Measurements from ENCODE around the gene ACTL7B. TPM values are rescaled to one million over a fixed set of nuclear protein-coding genes. Genes with fewer than 3 reads are reported as not detected.

The ACTL7B gene
- total and polyA plus RNA-seq, 2 of the 8 experiments (the other 6 are each of a cell fraction or from before 2014, with no cell fraction given) = not detected

DNA sequence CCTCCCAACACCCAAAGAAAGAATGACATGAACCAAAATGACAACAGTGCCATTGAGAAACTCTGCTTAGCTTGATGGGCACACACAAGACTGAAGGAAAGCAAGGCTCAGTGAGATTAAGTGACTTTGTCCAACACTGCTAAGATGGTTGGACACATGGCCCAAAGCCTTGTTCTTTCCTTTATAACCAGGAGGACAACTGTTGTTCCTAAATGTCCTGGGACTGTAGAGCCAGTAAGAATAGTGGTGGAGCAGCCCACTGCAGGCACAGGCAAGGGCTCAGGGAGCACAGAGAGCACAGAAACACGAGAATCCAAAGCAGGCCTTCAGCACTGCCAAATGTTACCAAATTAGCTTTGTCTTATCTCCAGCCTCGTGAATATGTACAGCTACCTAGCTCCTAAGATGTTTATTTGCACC is 10.2 kb upstream of the ACTL7B start:
- Histone ChIP-seq H3K4me2 (ENCODE audit: insufficient read depth in 1 of 2, low read depth in 2 of 2, low read length in 2 of 2) (no peak overlapping the region), H3K18ac (ENCODE audit: extremely low read depth, low read length) (no peak overlapping the region), H2BK120ac (replicated peaks; ENCODE audit: low read depth, low read length) (no peak overlapping the region), H2BK15ac (ENCODE audit: low read length) (no peak overlapping the region), H4K20me1 (replicated peaks in 1 of 2; ENCODE audit: control insufficient read depth in 1 of 2, insufficient read depth in 2 of 2, low read length in 2 of 2) (no peaks in the 10 kb centered on the region), H3K4me1 (replicated peaks in 1 of 4; ENCODE audit: control insufficient read depth in 3 of 4, insufficient read depth in 4 of 4, low read length in 3 of 4) (no peaks in the 10 kb centered on the region), H3K56ac (replicated peaks; ENCODE audit: insufficient read length, low read depth, low read length) (no peak overlapping the region), H3K23me2 (ENCODE audit: low read depth, low read length) (no peaks in the 10 kb centered on the region), H3K23ac (ENCODE audit: insufficient read length) (no peak overlapping the region), H2AFZ (ENCODE audit: low read length) (no peak overlapping the region), H4K8ac (ENCODE audit: extremely low read depth, insufficient read depth, low read length) (no peak overlapping the region), H2BK20ac (ENCODE audit: low read length) (no peak overlapping the region), H3K4ac (replicated peaks; ENCODE audit: insufficient read length, low read depth, low read length) (no peak overlapping the region), H3K9ac (replicated peaks in 1 of 4; ENCODE audit: extremely low read depth in 1 of 4, low read depth in 3 of 4, low read length in 3 of 4) (no peak overlapping the region), H3K27me3 (replicated peaks in 1 of 4; ENCODE audit: control insufficient read depth in 3 of 4, extremely low read depth in 1 of 4, insufficient read depth in 3 of 4, low read length in 3 of 4) (no peaks in the 10 kb centered on the region), H4K91ac (replicated peaks; ENCODE audit: insufficient read length, low read length) (no peak overlapping the region), H2BK5ac (ENCODE audit: low read depth, low read length) (no peak overlapping the region), H3K9me3 (ENCODE audit: insufficient read depth in 2 of 2, low read depth in 1 of 2, low read length in 1 of 2) (0 out of 4 replicates have a peak, but pooled peaks cover 0 to under 1% of the 10 kb centered on the region in 2 experiments), H3K79me1 (ENCODE audit: low read depth, low read length) (no peaks in the 10 kb centered on the region), H3K36me3 (ENCODE audit: control insufficient read depth in 2 of 4, insufficient read depth in 4 of 4, low read length in 3 of 4) (peaks cover 0 to 12% (median 5%) of the 10 kb centered on the region in 4 experiments; a peak in 3 of 8 replicates), H2AK5ac (ENCODE audit: low read depth, low read length) (no peak overlapping the region), H3K14ac (ENCODE audit: insufficient read length) (no peak overlapping the region), H3K79me2 (ENCODE audit: control insufficient read depth in 1 of 2, insufficient read depth in 2 of 2, low read length in 2 of 2) (no peaks in the 10 kb centered on the region), H3K4me3 (ENCODE audit: extremely low read depth in 1 of 4, insufficient read depth in 2 of 4, low read depth in 3 of 4, low read length in 4 of 4) (no peak overlapping the region), H3K27ac (ENCODE audit: low read depth, low read length) (no peak overlapping the region), H4K5ac (ENCODE audit: insufficient read length, low read depth, low read length) (no peak overlapping the region), H2BK12ac (ENCODE audit: low read depth, low read length) (no peak overlapping the region)
- no peak for DNase-seq (ENCODE audit: low read depth in 1 of 2, low spot score in 2 of 2)
- 87% methylated on average over 2 of the region's 2 CpGs; no CpG with 5 or more reads in 1 of the 2 experiments for WGBS, 2 experiments (ENCODE audit: extremely low coverage in 1 of 2, insufficient coverage in 1 of 2, insufficient read length in 1 of 2, insufficient replicate concordance in 2 of 2, low coverage in 1 of 2, low lambda C conversion rate in 2 of 2, missing lambda C conversion rate in 1 of 2)
- ChIA-PET POLR2A (ENCODE audit: partially characterized antibody) (no interaction called here), CTCF (ENCODE audit: partially characterized antibody) (interaction anchor here (0.8 to 1.6 kb wide), 4 partner anchors 10 to 16 kb away, joined by 3 to 4 read pairs (median 3); no protein-coding TSS in a partner anchor)
- no peak for FAIRE-seq
- TF ChIP-seq TBP (IDR thresholded peaks at IDR 0.05; ENCODE audit: low read depth, low read length) (no peak), SRF (IDR thresholded peaks at IDR 0.05; ENCODE audit: low read depth, low read length) (no peak), CBX8 (IDR thresholded peaks at IDR 0.05; ENCODE audit: borderline replicate concordance, low read depth, low read length) (no peak), CREB1 (IDR thresholded peaks at IDR 0.05) (no peak), ASH2L (IDR thresholded peaks at IDR 0.05; ENCODE audit: low read length) (no peak), TCF12 (IDR thresholded peaks at IDR 0.05; ENCODE audit: low read depth, low read length) (no peak), KDM4A (IDR thresholded peaks at IDR 0.05; ENCODE audit: low read depth, low read length, severe bottlenecking) (no peak), SIRT6 (IDR thresholded peaks at IDR 0.05; ENCODE audit: low read length) (no peak), BCL11A (IDR thresholded peaks at IDR 0.05; ENCODE audit: low read depth in 2 of 2, low read length in 2 of 2) (no peak), EP300 (IDR thresholded peaks at IDR 0.05; ENCODE audit: borderline replicate concordance in 1 of 2, low read depth in 2 of 2, low read length in 2 of 2) (no peak), CBX5 (IDR thresholded peaks at IDR 0.05; ENCODE audit: low read depth, low read length) (no peak)
- TF ChIP-seq, protein P1, sequence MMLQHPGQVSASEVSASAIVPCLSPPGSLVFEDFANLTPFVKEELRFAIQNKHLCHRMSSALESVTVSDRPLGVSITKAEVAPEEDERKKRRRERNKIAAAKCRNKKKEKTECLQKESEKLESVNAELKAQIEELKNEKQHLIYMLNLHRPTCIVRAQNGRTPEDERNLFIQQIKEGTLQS (IDR thresholded peaks at IDR 0.05; ENCODE audit: insufficient read depth, low read depth, low read length) = no peak
- TF ChIP-seq, protein P2, sequence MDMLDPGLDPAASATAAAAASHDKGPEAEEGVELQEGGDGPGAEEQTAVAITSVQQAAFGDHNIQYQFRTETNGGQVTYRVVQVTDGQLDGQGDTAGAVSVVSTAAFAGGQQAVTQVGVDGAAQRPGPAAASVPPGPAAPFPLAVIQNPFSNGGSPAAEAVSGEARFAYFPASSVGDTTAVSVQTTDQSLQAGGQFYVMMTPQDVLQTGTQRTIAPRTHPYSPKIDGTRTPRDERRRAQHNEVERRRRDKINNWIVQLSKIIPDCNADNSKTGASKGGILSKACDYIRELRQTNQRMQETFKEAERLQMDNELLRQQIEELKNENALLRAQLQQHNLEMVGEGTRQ (IDR thresholded peaks at IDR 0.05; ENCODE audit: low read length) = no peak
